GM21529 (cell line): ENCODE data around the gene EGLN1.

Experiments
- ATAC-seq: cut with Tn5 transposase; IDR thresholded peaks from one replicate; pipeline ENCODE4 v1.9.1; 2021; ENCODE audit not compliant: unreplicated experiment

Gene EGLN1

DNA sequence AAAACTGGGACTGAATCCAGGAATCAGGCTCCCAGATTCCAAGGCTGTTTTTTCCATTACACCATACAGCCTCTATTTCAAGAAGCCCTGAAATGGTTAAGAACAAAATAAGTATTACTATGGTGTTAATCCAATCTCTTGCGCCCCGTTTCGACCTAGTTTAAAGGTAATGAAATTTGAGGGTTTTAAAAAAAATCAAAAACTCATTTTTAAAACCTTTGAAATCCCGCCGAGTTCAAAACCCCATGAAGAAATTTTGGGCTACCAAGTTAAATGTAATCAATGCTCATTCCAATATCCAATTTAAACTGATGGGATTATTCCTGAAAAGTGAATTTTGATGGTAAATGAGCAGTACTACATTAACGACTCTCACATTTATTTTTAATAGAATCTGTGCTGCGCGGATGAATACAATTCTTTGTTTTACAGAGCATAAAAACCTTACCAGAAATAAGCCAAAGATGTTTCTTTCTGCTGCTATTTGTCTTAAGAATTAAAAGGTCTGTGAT, 767 bp upstream of the EGLN1 start:
- ATAC-seq, result peak; percentile 1

DNA sequence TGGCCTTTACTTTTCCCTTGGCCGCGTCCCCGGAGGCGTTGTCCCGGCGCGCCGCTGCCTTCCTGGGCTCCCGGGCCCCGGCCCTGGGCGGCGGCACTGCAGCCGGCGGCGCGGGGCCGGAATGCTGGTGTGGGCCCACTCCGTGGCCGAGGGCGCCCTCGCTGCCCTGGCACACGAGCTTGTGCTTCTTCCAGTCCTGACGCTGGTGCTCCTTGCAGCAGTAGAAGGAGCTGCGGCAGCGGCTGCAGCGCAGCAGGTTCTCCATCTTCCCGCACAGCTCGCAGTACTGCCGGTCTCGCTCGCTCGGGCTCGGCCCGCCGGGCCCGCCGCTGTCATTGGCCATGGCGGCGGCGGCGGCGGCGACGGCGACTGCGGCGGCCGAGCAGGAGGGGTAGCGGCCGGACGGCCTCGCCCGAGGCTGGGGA, 529 bp downstream of the EGLN1 start:
- ATAC-seq, result peak; percentile 29

DNA sequence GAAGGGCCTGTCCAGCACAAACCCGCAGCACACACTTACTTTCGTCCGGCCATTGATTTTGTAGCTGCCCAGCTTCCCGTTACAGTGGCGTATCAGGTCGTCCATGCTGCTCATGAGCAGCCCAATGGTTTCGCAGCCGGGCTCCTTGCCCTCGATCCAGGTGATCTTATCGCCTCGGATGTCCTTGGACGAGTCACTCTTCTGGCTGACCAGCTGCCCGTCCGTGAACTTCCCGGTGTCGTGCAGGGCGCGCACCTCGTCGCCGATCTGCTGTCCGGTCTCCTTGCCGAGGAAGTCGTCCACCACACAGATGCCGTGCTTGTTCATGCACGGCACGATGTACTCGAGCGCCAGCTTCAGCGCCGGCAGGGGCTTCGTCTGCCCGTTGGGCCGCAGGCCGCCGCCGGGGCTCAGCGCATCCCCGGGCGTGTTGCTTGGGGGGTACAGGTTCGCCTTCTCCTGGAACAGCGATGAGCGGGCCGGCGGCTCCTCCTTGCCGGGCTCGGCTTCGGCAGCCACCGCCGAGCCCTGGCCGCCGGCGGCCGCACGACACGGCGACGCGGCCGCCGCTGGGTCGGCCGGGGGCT, 1.0 kb downstream of the EGLN1 start:
- peak; percentile 11 for ATAC-seq

DNA sequence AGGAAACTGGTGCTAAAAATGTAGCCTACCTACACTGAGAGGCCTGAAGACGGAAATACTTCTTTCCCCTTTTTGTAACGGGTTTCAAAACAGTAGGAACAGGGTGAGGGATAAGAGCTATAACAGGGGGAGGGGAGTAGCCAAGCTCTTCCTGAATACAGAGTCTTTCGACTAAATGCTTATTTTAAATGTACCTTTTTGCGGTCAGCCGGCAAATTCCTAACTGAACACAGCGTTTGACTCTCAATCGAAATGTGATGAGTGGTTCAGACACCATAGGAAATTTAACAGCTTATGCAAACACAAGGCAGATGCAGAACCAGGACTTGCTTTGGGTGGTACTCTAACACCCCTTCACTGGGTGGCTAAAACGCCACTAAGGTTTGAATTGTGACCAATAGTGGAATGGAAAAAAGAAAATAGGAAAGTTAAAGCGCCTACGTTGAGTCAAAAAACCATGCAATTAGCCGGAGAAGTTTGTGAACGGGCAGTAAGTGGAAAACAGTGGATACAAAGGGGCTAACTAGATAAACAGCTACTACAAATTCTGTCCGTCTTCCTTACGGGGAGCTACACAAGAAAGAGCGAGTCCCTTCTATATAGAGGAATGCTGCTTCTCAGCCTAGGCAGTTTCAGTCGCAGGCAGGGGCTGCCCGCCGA, 1.7 kb downstream of the EGLN1 start:
- ATAC-seq, result no peak

DNA sequence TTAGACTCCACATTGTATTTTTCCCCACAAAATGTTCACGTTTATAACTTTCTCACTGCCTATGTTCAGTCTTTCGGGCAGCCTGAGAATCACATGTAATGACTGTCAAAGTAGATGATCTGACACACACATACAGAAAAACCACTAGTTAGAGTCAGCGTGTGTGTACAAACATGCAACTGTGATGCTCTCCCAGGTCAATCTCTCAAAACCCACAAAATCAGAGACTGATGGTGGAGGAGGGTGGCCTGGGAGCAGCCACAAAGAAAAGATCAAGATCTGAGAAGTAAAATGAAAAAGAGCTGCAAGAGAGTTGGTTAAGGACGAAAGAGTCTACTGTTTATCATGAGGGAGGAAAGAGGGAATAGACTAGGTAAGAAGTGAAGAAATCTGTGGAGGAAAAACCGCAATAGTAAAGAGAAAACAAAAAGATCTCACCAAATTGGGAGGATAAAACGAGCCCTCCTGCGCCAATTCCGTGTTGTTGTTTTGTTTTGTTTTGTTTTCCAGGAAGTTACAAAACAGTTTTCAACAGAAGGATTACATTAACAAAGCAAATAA, 2.3 kb downstream of the EGLN1 start:
- no peak for ATAC-seq

DNA sequence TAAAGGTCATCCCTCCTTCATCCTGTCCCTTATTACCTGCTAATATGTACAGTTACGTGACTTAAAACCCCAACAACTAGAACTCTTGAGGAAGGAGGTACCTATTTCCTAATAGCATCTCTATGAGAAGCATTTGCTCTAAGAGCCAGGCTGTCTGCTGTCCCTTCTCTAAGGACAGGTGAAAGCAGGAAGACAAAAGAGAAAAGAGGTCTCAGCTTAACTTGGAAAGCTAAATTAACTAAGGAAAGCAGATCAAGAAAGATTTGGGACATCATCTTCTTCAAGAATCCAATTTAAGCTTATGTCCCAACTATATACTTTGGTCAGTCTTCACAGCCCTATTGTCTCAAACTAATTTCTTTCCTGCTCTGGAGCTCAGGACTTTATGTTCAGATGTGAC, 2.9 kb downstream of the EGLN1 start:
- ATAC-seq, result no peak

DNA sequence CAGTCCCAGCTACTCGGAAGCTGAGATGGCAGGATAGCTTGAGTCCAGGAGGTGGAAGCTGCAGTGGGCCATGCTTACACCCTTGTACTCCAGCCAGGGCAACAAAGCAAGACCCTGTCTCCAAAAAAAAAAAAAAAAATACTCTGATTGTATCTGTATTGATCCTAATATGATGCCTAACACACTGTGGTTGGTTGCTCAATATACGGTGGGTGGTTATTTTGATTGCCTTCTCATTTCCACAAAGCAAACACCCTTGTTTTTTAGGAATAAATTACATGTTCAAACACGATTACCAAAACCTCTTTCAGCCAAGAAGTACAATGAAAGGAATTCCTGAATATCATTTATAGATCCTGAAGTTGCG, 3.4 kb downstream of the EGLN1 start:
- no peak for ATAC-seq

DNA sequence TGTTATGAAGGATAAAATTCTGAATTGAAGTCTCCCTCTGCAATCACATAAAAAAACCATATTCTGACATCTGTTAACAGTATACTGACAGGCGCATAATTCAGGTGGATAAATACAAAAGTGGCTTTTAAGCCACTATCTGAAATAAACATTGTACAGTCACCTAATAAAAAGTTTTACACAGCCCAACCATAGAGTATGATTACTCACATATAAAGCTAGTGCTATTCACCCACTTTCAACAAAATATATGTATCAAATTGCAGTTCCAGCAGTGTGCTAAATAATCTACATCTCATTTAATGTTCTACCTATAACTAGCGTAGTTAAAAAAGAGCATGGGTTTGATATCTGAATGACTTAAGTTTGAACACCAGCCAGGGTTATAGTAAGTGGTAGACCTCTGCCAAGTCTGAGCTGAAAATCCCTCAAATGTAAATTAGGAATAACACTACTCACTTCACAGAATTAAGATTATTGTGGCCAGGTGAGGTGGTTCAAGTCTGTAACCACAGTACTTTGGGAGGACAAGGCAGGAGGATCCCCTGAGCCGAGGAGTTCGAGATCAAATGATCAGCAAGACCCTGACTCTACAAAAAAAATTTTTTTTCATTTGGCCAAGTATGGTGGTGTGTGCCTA, 3.9 kb downstream of the EGLN1 start:
- no peak for ATAC-seq

- ATAC-seq, result no peak
Measured at GRCh38 chr1:231417513-231417912, 4.6 kb downstream of the EGLN1 start.

DNA sequence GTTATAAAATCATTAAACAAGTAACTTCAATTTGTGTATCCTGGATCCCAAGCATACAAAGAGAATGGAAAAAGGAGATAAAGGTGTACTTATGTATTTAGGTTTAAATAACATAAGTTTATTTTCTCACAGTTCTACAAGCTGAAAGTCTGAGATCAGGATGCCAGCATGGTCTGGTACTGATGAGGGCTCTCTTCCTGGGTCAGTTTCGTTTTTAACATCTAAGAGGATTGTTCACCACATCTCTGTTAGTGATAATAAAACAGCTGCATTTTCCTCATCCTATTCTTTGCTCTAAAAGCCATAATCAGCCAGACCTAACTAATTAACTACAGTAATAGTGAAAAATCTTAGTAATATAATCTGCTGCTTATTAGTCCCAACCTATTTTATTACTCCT, 5.2 kb downstream of the EGLN1 start:
- ATAC-seq, result no peak

DNA sequence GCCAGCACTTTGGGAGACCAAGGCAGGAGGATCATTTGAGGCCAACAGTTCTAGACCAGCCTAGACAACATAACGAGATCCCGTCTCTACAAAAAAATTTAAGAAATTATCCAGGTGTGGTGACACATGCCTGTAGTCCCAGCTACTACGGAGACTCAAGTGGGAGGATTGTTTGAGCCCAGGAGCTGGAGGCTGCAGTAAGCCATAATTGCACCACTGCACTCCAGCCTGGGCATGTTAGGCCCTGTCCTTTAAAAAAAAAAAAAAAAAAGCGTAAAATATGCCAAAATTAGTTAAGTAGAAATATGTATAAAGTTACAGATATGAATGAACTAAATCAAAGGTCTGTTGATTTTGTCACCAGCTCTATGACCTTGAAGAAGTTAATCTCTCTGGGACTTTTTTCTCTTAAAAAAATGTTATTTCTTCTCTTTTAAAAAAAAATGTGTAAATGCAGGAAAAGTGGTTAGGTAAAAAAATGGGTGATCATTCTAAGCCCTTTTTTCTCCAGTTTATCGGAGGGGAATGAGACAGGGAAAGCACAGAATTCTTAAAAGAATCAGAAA, 7.0 kb downstream of the EGLN1 start:
- ATAC-seq, result no peak

DNA sequence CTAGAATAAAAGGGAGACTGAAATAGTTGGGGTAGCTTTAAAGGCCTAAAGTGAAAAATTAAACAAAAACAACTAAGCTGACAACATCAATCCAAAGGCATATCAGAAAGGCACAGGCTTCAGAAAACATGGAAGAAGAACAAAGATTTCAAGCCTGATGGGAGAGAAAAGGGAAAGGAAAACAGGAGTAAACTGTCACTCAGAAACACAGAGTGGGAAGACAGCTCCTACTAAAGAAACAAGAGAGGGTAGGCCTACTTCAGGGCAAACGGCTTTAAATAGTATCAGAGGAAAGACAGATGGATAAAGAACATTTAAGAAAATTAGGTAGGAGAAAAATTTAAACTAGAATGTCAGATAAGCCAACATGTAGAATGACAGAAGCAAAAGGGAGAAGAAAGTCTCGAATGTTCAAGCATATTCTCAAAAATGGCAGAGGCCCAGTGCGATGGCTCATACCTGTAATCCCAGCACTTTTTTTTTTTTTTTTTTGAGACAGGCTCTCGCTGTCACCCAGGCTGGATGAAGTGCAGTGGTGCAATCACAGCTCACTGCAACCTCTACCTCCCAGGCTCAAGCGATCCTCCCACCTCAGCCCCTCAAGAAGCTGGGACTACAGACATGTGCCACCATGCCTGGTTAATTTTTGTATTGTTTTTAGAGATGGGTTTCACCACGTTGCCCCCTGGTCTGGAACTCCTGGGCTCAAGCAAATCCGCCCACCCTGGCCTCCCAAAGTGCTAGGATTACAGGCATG, 7.6 kb downstream of the EGLN1 start:
- no peak for ATAC-seq

- ATAC-seq, result no peak
Measured at GRCh38 chr1:231413749-231414082, 8.4 kb downstream of the EGLN1 start.

- ATAC-seq, result no peak
Measured at GRCh38 chr1:231411036-231411531, 11.0 kb downstream of the EGLN1 start.

GRCh38 chr1:231410036-231410612, 12.0 kb downstream of the EGLN1 start:
- ATAC-seq, result no peak

- no peak for ATAC-seq
Measured at GRCh38 chr1:231408528-231409094, 13.5 kb downstream of the EGLN1 start.

DNA sequence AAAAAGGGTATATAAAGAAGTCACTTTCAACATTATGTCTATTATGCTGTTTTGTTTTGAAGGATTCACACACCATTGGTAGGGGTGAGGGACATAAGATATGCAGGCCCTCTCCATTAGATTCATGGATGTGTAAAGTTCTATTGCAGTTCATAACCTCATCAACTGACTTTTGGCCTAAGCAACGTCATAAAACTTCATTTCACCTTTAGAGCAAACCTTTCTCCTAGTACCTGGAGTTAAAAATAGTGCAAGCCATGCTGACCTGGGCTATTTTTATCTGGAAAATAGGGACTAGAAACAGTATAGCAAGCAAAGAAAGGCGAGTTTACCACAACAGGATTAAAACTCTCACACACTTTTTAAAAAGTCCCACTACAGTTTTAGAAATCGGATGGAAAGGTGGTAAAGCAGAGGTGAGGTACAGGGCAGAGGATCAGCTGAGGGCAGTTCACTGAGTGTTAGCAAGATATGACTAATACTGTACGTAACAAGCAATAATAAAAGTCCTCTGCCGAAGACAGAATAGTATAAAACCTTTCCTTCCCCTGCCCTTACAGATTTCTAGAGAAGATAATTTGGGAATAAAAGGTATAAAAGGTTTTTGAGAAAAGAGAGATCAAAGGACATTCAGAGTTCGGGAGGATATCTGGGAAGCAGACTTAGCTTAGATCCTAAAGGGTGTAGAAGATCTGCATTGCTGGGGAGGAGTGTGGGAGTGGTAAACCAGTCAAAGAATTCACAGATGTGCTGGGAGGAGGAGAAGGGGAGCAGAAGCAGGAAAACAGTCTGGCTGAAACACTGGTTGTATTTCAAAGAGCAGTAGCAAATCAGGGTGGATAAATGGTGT, 14.3 kb downstream of the EGLN1 start:
- peak; percentile 62 for ATAC-seq

- ATAC-seq, result no peak
Measured at GRCh38 chr1:231407049-231407448, 15.0 kb downstream of the EGLN1 start.

- ATAC-seq, result no peak
Measured at GRCh38 chr1:231404318-231404717, 17.8 kb downstream of the EGLN1 start.
